A549 (cell line): ENCODE results near the gene CLDN5.

Experiments used
- CTCF ChIP-seq: fragments of >200 bp; sonication (Bioruptor Twin); formaldehyde crosslinking; IDR thresholded peaks from 3 replicates; pipeline ENCODE4 v1.5.1; 2016
- EP300 ChIP-seq, 2 experiments: fragments of >200 bp; sonication (Bioruptor Twin); formaldehyde crosslinking; IDR thresholded peaks; 2 replicates in 1 of 2; 3 replicates in 1 of 2; pipeline ENCODE4 v1.6.1; 2016 to 2017
- NR3C1 ChIP-seq: fragments of >200 bp; sonication (Bioruptor Twin); formaldehyde crosslinking; IDR thresholded peaks from 3 replicates; pipeline ENCODE4 v1.6.1; 2017
- PBX3 ChIP-seq: IDR thresholded peaks from 2 replicates; pipeline ENCODE4 v1.6.1; 2012
- POLR2A ChIP-seq: IDR thresholded peaks from 2 replicates; pipeline ENCODE4 v1.6.1; 2012; ENCODE audit warnings: mild to moderate bottlenecking, low read length
- SMC3 ChIP-seq: fragments of >200 bp; sonication (Bioruptor Twin); formaldehyde crosslinking; IDR thresholded peaks from 3 replicates; pipeline ENCODE4 v1.6.1; 2018; ENCODE audit warnings: inconsistent platforms
- USF2 ChIP-seq: fragments of 450-650 bp; IDR thresholded peaks from 2 replicates; pipeline ENCODE4 v1.6.1; 2014; ENCODE audit warnings: antibody characterized with exemption

- TF ChIP-seq USF2 (no peak), SMC3 (no peak), CTCF (no peak), POLR2A (no peak), NR3C1 (no peak), PBX3 (no peak), EP300 (IDR thresholded peaks at IDR 0.05) (no peak)
Measured at GRCh38 chr22:19569976-19570375, 45.8 kb upstream of the CLDN5 start.
